ENCODE measurements around the gene LY6G6D. TPM values are rescaled to one million over a fixed set of nuclear protein-coding genes. Genes with fewer than 3 reads are reported as not detected.

LY6G6D gene
- total and polyA plus RNA-seq, 2 of the 13 experiments (the other 11 are each of a cell fraction or from before 2014, with no cell fraction given): not detected

GRCh38 chr6:31737991-31738979, 23.1 kb downstream of the LY6G6D start (continued):
- TF ChIP-seq ZNF589 (CRISPR knock-in tag; conservative IDR thresholded peaks at IDR 0.05) (peak; percentile 46; the same call in 1 of the 2 replicates), HIC2 (CRISPR knock-in tag; IDR thresholded peaks at IDR 0.05; ENCODE audit: low read depth) (peak; percentile 77; the same call in 1 of the 2 replicates), ZNF558 (CRISPR knock-in tag; IDR thresholded peaks at IDR 0.05; ENCODE audit: borderline replicate concordance) (peak; percentile 83; the same call in 1 of the 2 replicates), HNF1A (IDR thresholded peaks at IDR 0.05; ENCODE audit: low read depth) (peak; percentile 99), HNF1A (CRISPR knock-in tag; IDR thresholded peaks at IDR 0.05; ENCODE audit: borderline replicate concordance) (peak; percentile 99), HOMEZ (CRISPR knock-in tag; IDR thresholded peaks at IDR 0.05; ENCODE audit: low read depth) (0 out of 2 replicates have a peak, but pooled peaks have one; percentile 42), TFDP1 (CRISPR knock-in tag; IDR thresholded peaks at IDR 0.05; ENCODE audit: borderline replicate concordance) (peak; percentile 49; the same call in 1 of the 2 replicates), NR2F6 (IDR thresholded peaks at IDR 0.05) (peak; percentile 69; the same call in 1 of the 2 replicates), NR2F6 (CRISPR knock-in tag; IDR thresholded peaks at IDR 0.05) (peak; percentile 76), ZNF235 (CRISPR knock-in tag; IDR thresholded peaks at IDR 0.05; ENCODE audit: borderline replicate concordance) (peak; percentile 81; the same call in 1 of the 2 replicates), ZNF232 (CRISPR knock-in tag; IDR thresholded peaks at IDR 0.05; ENCODE audit: borderline replicate concordance) (no peak), PRMT3 (CRISPR knock-in tag; IDR thresholded peaks at IDR 0.05; ENCODE audit: borderline replicate concordance, low read depth) (no peak), SPEN (CRISPR knock-in tag; IDR thresholded peaks at IDR 0.05; ENCODE audit: low read depth) (no peak), ZSCAN5A (CRISPR knock-in tag; IDR thresholded peaks at IDR 0.05; ENCODE audit: borderline replicate concordance) (peak; percentile 59; the same call in 1 of the 2 replicates)

Data from HepG2 (cell line).